ENCODE measurements around the gene CTNND1.

GRCh38 chr11:57787920-57788702 lies 26.5 kb downstream of the CTNND1 start:
- no peak for TF ChIP-seq POLR2A (IDR thresholded peaks at IDR 0.05)
- TF ChIP-seq, protein P1, sequence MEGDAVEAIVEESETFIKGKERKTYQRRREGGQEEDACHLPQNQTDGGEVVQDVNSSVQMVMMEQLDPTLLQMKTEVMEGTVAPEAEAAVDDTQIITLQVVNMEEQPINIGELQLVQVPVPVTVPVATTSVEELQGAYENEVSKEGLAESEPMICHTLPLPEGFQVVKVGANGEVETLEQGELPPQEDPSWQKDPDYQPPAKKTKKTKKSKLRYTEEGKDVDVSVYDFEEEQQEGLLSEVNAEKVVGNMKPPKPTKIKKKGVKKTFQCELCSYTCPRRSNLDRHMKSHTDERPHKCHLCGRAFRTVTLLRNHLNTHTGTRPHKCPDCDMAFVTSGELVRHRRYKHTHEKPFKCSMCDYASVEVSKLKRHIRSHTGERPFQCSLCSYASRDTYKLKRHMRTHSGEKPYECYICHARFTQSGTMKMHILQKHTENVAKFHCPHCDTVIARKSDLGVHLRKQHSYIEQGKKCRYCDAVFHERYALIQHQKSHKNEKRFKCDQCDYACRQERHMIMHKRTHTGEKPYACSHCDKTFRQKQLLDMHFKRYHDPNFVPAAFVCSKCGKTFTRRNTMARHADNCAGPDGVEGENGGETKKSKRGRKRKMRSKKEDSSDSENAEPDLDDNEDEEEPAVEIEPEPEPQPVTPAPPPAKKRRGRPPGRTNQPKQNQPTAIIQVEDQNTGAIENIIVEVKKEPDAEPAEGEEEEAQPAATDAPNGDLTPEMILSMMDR (IDR thresholded peaks at IDR 0.05): no peak
